Measurements from ENCODE around the gene ELFN2.

ELFN2 gene

GRCh38 chr22:37414288-37414687 is 13.0 kb downstream of the ELFN2 start:
- no peak for DNase-seq (ENCODE audit: extremely low spot score)
- CTCF ChIA-PET: no interaction called here
- TF ChIP-seq CTBP1 (IDR thresholded peaks at IDR 0.05; ENCODE audit: borderline replicate concordance) (no peak), FOXA1 (IDR thresholded peaks at IDR 0.05) (no peak), HDGF (IDR thresholded peaks at IDR 0.05; ENCODE audit: borderline replicate concordance) (no peak), ZNF384 (IDR thresholded peaks at IDR 0.05) (no peak), ARNT (IDR thresholded peaks at IDR 0.05) (no peak), SP1 (IDR thresholded peaks at IDR 0.05) (no peak), SUZ12 (IDR thresholded peaks at IDR 0.05) (no peak), LEF1 (IDR thresholded peaks at IDR 0.05; ENCODE audit: borderline replicate concordance) (no peak), PKNOX1 (IDR thresholded peaks at IDR 0.05) (no peak), FOXK2 (IDR thresholded peaks at IDR 0.05) (no peak), TARDBP (IDR thresholded peaks at IDR 0.05) (no peak), NFRKB (IDR thresholded peaks at IDR 0.05) (no peak), FOXM1 (IDR thresholded peaks at IDR 0.05; ENCODE audit: borderline replicate concordance) (no peak), L3MBTL2 (conservative IDR thresholded peaks at IDR 0.05) (no peak), ELF4 (IDR thresholded peaks at IDR 0.05) (no peak), BHLHE40 (IDR thresholded peaks at IDR 0.05; ENCODE audit: borderline replicate concordance) (no peak)
- POLR2A ChIA-PET: no interaction called here

- CTCF ChIA-PET: no interaction called here
These were observed 13.7 kb downstream of the ELFN2 start for GRCh38 chr22:37413546-37413945.

GRCh38 chr22:37412495-37413250 is 14.6 kb downstream of the ELFN2 start:
- ChIA-PET CTCF (no interaction called here), POLR2A (no interaction called here)
- TF ChIP-seq FOXK2 (IDR thresholded peaks at IDR 0.05) (no peak), NFRKB (IDR thresholded peaks at IDR 0.05) (no peak), FOXA1 (IDR thresholded peaks at IDR 0.05) (no peak), TARDBP (IDR thresholded peaks at IDR 0.05) (no peak), SP1 (IDR thresholded peaks at IDR 0.05) (no peak), ARNT (IDR thresholded peaks at IDR 0.05) (no peak), CTBP1 (IDR thresholded peaks at IDR 0.05; ENCODE audit: borderline replicate concordance) (no peak), ZNF384 (IDR thresholded peaks at IDR 0.05) (no peak), L3MBTL2 (conservative IDR thresholded peaks at IDR 0.05) (no peak), FOXM1 (IDR thresholded peaks at IDR 0.05; ENCODE audit: borderline replicate concordance) (no peak), PKNOX1 (IDR thresholded peaks at IDR 0.05) (no peak), LEF1 (IDR thresholded peaks at IDR 0.05; ENCODE audit: borderline replicate concordance) (no peak)
- DNase-seq (ENCODE audit: extremely low spot score): no peak

More at GRCh38 chr22:37413546-37413945, 13.7 kb downstream of the ELFN2 start:
- TF ChIP-seq L3MBTL2 (conservative IDR thresholded peaks at IDR 0.05) (no peak), TARDBP (IDR thresholded peaks at IDR 0.05) (no peak), ELF4 (IDR thresholded peaks at IDR 0.05) (no peak), ARNT (IDR thresholded peaks at IDR 0.05) (no peak), BHLHE40 (IDR thresholded peaks at IDR 0.05; ENCODE audit: borderline replicate concordance) (no peak), NFRKB (IDR thresholded peaks at IDR 0.05) (no peak), HDGF (IDR thresholded peaks at IDR 0.05; ENCODE audit: borderline replicate concordance) (no peak), FOXA1 (IDR thresholded peaks at IDR 0.05) (no peak), SUZ12 (IDR thresholded peaks at IDR 0.05) (no peak), SP1 (IDR thresholded peaks at IDR 0.05) (no peak), CTBP1 (IDR thresholded peaks at IDR 0.05; ENCODE audit: borderline replicate concordance) (no peak), FOXK2 (IDR thresholded peaks at IDR 0.05) (no peak), PKNOX1 (IDR thresholded peaks at IDR 0.05) (no peak), ZNF384 (IDR thresholded peaks at IDR 0.05) (no peak), LEF1 (IDR thresholded peaks at IDR 0.05; ENCODE audit: borderline replicate concordance) (no peak), FOXM1 (IDR thresholded peaks at IDR 0.05; ENCODE audit: borderline replicate concordance) (no peak)
- POLR2A ChIA-PET: no interaction called here
- no peak for DNase-seq (ENCODE audit: extremely low spot score)

GRCh38 chr22:37411655-37412054 is 15.6 kb downstream of the ELFN2 start:
- no peak for DNase-seq (ENCODE audit: extremely low spot score)
- ChIA-PET POLR2A (no interaction called here), CTCF (no interaction called here)
- no peak for TF ChIP-seq ELF4 (IDR thresholded peaks at IDR 0.05)
- no peak for TF ChIP-seq LEF1 (IDR thresholded peaks at IDR 0.05; ENCODE audit: borderline replicate concordance)
- TF ChIP-seq L3MBTL2 (conservative IDR thresholded peaks at IDR 0.05): no peak
- TF ChIP-seq CTBP1 (IDR thresholded peaks at IDR 0.05; ENCODE audit: borderline replicate concordance): no peak

GRCh38 chr22:37410174-37411055 is 16.9 kb downstream of the ELFN2 start:
- TF ChIP-seq L3MBTL2 (conservative IDR thresholded peaks at IDR 0.05): no peak
- TF ChIP-seq TARDBP (IDR thresholded peaks at IDR 0.05): no peak
- TF ChIP-seq ZNF384 (IDR thresholded peaks at IDR 0.05): no peak
- no peak for TF ChIP-seq ARNT (IDR thresholded peaks at IDR 0.05)
- no peak for TF ChIP-seq SUZ12 (IDR thresholded peaks at IDR 0.05)
- POLR2A ChIA-PET: no interaction called here
- CTCF ChIA-PET: no interaction called here
- DNase-seq (ENCODE audit: extremely low spot score): no peak
